Stimulated activated CD8-positive, alpha-beta memory T cell treated with anti-CD3 and anti-CD28 coated beads, Interleukin-15, amount 100 ng/mL, for 1 hour (primary cell): ENCODE measurements around the gene GPR45.

Experiments used
- DNase-seq: peaks from one replicate; pipeline ENCODE4 v3.0.0-alpha.2; 2020; ENCODE audit warnings: low read depth

Gene GPR45

GRCh38 chr2:105254531-105255210 lies 13.1 kb downstream of the GPR45 start:
- no peak for DNase-seq

GRCh38 chr2:105255979-105256378 lies 14.4 kb downstream of the GPR45 start:
- DNase-seq: no peak

- DNase-seq: no peak
Observed at GRCh38 chr2:105256431-105257047, 15.0 kb downstream of the GPR45 start.

DNA sequence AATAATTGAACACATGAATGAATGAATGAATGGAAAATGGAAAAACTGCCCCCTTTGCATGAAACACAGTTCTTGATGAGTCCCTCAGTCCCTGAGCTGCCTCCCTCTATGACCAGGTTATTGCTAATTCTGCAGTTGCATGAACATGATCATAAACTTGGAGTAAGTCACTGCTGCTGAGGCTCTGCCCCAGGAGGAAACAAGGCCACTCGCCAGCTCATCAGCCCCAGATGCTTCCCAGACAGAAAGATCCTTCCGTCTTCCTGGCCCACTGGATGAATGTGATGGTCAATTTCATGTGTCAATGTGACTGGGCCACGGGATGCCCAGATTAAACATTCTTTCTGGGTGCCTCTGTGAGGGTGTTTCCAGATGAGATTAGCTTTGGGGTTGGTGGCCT lies 16.4 kb downstream of the GPR45 start:
- DNase-seq: no peak

- DNase-seq: no peak
Observed at GRCh38 chr2:105258835-105259350, 17.4 kb downstream of the GPR45 start.

GRCh38 chr2:105261061-105261460 lies 19.5 kb downstream of the GPR45 start:
- DNase-seq: no peak

DNA sequence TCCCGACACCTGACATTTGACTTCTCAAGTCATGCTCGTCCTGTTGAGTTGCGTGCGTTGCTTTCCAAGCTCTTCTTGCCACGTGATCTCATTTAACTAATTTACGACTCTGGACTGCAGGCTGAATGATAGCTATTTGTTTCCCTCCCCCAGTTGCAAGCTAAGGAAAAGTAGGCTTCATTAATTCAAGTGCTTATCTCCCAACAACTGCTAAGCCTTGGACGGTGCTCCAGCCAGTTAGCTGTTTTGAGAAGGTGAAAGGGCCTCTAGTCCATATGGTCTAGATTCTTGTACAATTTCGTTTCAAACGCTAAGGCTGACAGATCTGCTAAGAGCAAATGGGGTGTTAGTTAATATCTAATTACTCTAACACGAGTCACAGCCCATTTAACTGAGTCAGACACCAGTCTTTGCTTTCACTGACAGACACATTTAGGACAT lies 21.1 kb downstream of the GPR45 start:
- no peak for DNase-seq

DNA sequence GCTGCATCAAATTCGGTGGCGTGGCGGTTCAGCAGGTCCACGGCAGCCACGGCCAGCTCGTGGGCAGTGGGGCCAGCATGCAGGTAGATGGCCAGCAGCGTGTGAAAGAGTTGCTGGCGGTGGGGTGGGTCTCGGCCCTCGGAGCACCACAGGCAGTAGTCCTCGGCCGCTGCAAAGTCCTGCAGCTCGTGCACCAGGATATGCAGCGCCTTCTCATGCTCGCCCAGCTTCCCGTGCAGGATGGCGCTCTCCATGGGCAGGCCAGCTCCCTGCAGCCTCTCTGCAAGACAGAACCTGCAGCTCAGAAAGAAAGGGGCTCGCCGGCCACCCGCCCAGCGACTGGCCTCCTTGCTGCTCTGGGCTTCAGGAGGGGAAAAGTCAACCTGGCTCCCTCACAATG lies 27.9 kb downstream of the GPR45 start:
- DNase-seq: no peak

DNA sequence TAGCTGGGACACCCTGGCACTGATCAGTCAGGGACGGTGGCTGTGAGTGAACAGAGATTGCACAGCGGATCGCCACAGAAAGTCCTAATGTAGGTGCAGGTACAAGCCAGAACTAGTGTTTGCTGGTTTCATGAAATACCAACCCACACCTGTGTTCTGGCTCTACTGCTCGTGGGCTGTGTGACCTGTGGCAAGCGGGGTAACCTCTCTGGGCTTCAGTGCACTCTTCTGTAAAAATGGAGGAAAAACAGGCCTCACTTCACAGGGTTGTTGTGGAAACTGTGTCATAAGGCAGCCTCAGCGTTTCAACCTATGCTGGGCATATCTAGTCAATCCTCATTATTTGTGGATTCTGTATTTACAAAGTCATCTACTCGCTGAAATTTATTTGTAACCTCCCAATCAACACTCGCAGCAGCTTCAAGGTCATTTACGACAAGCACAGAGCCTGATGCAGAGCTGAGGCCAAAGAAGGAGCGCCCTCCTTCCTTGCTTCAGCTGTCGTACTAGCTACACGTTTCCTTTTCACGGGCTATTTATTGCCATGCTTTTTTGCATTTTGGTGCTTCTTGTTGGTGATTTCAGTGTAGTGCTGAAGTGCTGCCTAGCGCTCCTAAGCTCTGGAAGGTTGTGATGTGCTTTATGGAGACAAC lies 30.0 kb downstream of the GPR45 start:
- no peak for DNase-seq

DNA sequence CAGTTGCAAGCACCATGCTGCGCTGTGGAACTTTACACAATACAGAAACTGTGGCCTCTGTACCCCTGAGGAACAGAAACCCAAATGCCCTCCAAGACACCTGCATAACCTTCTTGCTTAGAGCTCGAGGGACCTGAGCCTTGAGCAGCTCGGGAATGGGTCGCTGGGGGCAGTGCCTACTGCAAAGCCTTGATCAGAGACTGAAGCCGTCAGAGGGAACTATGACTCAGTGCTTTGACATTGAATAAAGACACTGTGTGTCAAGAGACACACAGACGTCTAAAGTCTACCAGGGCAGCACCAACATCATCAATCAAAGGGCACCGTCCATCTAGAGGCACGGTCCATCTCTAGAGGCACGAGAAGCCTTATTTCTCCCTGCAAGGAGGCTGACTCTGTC lies 30.6 kb downstream of the GPR45 start:
- no peak for DNase-seq

- no peak for DNase-seq
Observed at GRCh38 chr2:105274046-105274445, 32.5 kb downstream of the GPR45 start.

GRCh38 chr2:105278654-105279053 lies 37.1 kb downstream of the GPR45 start:
- no peak for DNase-seq

DNA sequence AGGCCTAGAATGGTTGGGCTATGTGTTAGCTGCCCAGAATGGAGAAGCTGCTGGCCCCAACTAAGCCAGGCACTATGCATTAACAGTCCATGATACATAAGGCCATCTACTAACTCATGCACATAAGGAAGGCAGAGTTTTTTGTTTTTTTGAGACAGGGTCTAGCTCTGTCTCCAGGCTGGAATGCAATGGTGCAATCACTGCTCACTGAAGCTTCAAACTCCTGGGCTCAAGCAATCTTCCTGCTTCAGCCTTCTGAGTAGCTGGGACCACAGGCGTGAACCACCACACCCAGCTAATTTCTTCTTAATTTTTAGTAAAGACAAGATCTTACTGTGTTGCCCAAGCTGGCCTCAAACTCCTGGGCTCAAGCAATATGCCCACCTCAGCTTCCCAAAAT lies 37.6 kb downstream of the GPR45 start:
- no peak for DNase-seq

GRCh38 chr2:105280281-105280680 lies 38.7 kb downstream of the GPR45 start:
- DNase-seq: no peak

- DNase-seq: no peak
Observed at GRCh38 chr2:105283532-105283931, 42.0 kb downstream of the GPR45 start.

DNA sequence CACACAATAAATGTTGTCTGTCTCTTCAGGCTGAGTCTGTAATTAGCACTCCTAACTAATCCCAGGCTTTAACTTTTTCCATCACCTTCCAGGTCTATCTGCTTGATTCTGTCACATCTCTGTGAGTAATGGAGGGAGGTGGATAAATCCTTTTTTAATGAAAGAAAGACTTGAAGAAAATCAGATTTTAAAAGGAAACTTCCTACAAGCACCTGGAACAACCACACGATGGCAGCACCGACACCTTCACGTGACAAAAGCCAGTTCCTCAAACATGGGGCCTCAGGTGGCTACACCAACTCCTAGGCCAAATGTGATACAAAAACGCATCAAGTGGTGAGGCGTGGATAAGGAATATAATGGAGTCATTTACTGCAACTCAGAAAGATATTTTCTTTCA lies 46.1 kb downstream of the GPR45 start:
- DNase-seq: no peak

DNA sequence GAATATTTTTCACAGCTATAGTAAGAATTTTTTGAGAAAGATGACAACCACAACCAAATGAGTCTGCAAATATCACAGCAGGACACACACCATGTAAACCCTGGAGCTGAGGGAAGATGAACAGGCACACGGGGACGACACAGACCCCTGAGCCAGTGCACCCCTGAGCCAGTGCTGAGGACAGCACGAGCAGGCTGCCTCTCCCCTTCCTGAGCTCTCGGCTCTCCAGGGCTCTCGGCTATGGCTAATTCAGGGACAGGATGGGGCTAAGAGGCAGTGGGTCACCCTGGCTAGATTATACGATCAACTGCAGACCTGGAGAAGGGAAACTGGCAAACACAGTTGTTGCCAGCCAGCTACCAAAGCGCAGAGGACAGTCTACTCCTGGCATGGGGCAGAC lies 46.6 kb downstream of the GPR45 start:
- no peak for DNase-seq

- no peak for DNase-seq
Observed at GRCh38 chr2:105290981-105291660, 49.6 kb downstream of the GPR45 start.

GRCh38 chr2:105291981-105292380 lies 50.4 kb downstream of the GPR45 start:
- DNase-seq: no peak
